ENCODE measurements around the gene CDH10. TPM values are rescaled to one million over a fixed set of nuclear protein-coding genes. Genes with fewer than 3 reads are reported as not detected.

CDH10 gene
- polyA plus RNA-seq, 3 donors, result 0.16 TPM; not detected in 2

DNA sequence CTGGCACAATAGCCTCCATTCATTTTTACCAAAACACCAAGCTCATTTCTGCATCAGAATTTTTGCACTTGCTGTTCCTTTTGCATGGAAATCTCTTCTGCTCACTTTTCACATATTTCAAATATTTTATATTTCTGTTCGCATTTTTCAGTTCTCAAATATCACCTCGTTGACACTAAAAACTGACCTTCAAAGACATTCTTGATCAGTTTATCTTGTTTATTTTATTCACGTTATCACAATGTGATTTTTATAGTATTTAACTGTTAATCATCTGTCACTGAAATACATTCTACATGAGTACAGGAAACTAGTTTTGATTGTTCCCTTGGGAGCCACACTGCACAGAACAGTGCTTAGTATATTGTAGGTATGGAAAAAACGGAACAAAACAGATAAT is 29.6 kb downstream of the CDH10 start:
- 42 to 64% (median 62%) methylated on average over 4 of the region's 4 CpGs for WGBS, 3 donors
- H3K27ac ChIP-seq (ENCODE audit: low read depth, low read length), result no peak overlapping the region

DNA sequence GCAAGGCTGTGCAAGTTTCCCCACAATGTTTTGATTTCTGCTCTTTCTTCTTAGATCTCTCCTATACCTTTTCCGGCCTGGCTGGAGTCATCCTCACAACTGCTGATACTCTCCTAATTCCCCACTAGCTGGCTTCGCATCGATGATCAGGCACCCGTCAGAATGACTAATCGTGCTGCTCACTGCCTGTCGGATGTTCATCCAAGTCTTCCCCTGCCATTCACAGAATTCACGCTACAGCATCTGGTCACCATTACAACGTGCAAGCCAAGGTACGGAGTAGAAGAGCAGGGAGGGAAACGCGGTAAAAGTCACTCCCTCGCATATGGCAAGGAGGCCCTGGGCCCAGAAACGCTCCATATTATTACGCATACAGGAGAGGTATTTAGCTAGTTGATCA is 35.1 kb downstream of the CDH10 start:
- no peak overlapping the region for H3K27ac ChIP-seq (ENCODE audit: low read depth, low read length)
- WGBS, 3 donors, result 93% methylated on average over 14 of the region's 14 CpGs

DNA sequence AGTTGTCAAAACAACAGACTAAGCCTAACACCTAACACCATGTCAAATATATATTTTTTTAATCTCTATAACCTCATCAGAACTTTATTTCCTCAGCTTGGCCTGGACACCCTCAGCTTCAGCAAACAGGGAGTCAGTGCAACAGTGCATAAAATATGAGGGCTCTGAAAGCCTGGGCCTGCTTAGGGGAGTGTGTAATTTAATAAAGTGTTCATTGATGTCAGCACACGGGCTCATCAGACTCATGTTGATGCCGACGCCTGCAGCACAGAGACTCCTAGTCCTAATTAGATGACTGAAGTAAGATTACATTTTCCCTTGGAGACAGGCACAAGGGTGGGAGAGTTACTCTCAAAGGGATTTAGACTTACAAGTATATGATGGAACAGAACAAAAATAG is 37.8 kb downstream of the CDH10 start:
- H3K27ac ChIP-seq (ENCODE audit: low read depth, low read length), result no peak overlapping the region
- 68 to 79% (median 68%) methylated on average over 3 of the region's 3 CpGs for WGBS, 3 donors

DNA sequence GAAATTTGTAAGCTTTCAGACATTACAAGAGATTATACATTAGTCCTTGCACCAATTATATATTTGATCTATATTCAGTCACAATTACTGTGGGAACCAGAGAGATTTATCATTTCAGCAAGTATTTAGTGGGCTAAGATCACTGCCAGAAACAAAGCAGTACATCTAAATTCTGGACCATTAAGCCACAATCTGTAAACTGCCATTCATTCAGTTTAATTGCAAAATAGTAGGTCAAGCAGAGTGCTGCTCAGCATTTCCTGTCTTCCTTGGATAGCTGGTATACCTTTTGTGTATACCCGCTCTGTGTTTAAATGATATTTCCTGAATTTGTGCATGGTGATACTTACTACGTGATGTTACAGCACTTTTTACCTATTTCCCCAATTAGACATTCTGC is 42.6 kb downstream of the CDH10 start:
- no peak overlapping the region for H3K27ac ChIP-seq (ENCODE audit: low read depth, low read length)
- WGBS, 3 donors, result 57 to 72% (median 68%) methylated on average over 2 of the region's 2 CpGs

DNA sequence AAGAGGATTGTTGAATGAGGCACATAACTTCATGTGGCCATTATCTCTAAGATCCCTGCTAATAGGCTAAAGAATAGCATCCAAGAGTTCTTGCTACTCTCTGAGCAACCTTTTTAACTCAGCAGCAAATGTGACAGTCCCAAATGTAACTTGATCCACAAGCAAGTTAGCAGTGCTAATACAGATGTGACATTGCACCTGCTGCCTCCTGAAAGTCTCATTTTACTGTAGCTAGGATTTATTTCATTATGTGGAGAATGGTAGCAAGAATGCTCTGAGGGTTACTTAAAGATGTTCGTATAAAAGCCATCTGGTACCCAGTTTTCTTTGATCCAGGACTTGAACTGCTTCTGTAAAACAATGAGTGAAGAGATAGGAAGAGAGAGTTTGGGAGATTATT is 45.8 kb downstream of the CDH10 start:
- WGBS, 3 donors, result 52 to 55% (median 54%) methylated on average over 1 of the region's 1 CpG
- H3K27ac ChIP-seq (ENCODE audit: low read depth, low read length), result no peak overlapping the region

DNA sequence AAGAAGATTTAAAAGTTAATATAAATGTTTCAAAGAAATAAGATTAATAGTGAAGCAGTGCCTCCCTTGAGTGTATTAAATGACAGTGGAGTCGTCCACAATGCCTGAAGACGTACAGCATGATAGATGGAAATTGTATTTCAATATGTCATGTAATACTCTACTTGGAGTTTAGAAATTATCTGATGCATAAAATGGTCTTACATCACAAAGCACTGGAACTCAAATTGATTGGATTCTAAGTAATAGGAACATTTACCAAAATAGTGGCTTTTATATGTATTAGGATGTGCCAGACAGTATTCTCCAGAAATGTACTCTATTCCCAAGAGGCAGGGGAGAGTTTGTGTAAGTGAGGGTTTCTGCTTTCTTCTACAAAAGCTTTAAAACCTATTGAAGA is 49.4 kb downstream of the CDH10 start:
- 60 to 64% (median 61%) methylated on average over 2 of the region's 2 CpGs for WGBS, 3 donors
- H3K27ac ChIP-seq (ENCODE audit: low read depth, low read length), result no peak overlapping the region

DNA sequence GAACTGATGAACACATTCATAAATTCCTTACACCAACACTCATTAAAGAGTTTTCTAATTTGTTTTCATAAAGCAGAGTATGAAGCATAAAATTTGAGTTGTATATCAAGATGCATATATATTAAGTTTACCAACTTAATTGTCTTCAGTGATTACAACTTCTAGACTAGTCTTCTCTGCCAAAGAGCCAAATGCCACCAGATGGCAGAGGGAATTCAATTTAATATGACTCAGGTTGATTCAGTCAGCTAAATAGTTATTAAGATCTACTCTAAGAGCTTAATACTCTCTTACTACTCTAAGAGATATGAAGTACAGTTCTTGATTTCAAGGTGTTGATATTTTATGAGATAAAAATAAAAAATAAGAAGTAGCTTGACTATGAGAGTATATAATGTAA is 53.4 kb downstream of the CDH10 start:
- no peak overlapping the region for H3K27ac ChIP-seq (ENCODE audit: low read depth, low read length)

DNA sequence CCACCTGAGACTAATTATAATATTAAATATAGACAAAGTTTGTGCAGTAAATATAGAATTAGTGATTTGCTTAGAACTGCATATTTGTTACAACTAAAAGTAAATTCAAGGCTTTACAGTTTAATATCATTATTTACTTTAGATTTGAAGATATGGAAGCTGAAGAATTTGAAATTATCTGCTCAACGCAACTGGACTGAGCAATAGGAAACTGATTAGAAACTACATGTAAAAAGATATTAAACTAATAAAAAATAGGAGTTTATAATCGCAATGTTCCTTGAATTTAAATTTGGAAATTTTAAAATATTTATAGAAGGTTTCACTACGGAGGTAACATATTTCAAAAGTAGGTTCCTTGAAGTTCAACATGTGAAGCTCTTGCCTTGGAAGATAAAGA is 55.2 kb downstream of the CDH10 start:
- H3K27ac ChIP-seq (ENCODE audit: low read depth, low read length), result no peak overlapping the region
- 65 to 84% (median 78%) methylated on average over 3 of the region's 3 CpGs for WGBS, 3 donors

DNA sequence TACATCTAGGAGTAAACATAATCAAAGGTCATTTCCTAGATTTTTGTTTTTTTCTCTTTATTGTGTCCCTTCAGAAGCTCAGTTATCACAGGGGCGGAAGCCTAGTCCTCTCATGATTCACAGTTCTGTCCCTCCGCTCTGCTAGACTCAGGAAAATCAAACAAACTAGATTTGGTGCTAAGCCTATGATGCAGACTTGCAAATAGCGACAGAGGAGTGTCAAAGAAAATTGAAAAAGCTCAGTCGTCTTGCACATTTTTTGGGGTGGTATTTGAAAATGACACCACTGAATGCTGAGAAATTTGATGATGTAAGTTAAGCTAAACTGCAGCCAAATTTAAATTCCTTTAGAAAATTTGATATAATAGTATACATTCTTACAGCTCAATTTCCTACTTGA is 59.0 kb downstream of the CDH10 start:
- H3K27ac ChIP-seq (ENCODE audit: low read depth, low read length), result no peak overlapping the region
- 80 to 84% (median 83%) methylated on average over 4 of the region's 4 CpGs for WGBS, 3 donors

DNA sequence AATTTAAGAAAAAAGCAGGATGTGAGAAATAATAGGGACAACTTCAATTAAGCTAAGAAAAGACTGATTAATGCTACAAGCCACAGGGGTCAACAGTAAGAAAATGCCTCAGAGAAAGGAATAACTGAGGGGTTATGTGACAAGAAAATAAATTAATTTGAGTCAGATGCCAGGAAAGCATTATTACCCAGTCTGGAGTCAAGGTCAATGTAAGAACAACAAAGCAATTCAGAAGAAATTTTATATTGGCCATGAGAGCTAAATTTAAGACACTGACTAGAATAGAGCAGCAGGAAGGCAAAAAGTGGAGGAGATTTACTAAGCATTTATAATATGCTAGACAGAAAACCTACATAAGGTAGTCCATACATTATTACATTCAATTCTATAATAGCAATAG is 73.5 kb downstream of the CDH10 start:
- no peak overlapping the region for H3K27ac ChIP-seq (ENCODE audit: low read depth, low read length)

DNA sequence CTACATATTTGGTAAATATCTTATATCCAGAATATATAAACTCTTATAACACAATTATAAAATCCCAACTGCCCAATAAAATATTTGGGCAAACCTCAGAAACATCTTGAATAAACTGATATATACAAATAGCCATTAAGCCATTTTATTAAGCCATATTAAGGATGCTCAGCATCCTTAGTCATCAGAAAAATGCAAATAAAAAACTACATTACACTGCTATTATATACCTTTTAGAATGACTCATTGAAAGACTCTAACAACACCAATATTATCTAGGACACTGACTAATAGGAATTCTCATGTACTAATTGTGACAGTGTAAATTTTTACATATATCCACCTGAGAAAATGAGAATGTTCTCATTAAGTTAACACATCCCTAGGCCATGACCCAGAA is 77.8 kb downstream of the CDH10 start:
- no peak overlapping the region for H3K27ac ChIP-seq (ENCODE audit: low read depth, low read length)

DNA sequence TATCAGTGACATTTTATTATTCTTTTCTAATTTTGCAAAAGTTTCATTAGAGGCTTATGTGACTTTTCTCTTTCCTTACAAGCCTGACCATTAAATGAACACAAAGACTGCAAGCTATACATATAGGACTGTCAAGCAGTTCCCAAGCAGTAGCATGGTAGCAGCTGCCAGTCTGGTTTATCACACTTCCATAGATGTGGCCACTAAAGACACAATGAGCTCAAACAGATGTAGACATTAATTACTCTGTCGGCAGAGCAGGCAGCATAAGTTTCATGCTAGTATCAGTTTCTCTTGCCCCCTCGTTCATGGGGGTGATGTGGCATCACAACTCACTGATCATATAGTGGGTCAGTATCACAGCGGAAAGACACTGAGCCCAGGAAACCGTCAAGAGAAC is 89.5 kb downstream of the CDH10 start:
- 70 to 74% (median 71%) methylated on average over 4 of the region's 4 CpGs for WGBS, 3 donors
- no peak overlapping the region for H3K27ac ChIP-seq (ENCODE audit: low read depth, low read length)

DNA sequence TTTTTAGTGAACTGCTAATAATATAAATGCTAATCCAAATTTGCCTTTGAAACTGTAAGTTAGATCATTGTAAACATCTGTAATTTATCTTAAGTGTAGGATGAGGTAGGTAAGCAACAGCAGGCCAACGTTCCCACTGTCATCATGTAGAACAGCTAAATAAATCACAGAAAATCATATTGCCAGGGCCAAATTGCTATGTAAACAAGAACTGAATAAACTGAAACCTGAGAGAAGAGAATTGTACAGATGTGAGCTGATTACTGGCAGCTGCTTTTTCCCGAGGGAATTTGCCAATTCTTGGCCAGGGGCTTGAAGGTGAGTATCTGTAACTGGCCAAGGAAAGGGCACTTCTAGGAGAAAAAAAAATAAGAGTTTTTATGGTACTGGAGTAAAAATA is 97.6 kb downstream of the CDH10 start:
- H3K27ac ChIP-seq (ENCODE audit: low read depth, low read length), result no peak overlapping the region
- WGBS, 3 donors, result 15 to 37% (median 37%) methylated on average over 2 of the region's 2 CpGs

DNA sequence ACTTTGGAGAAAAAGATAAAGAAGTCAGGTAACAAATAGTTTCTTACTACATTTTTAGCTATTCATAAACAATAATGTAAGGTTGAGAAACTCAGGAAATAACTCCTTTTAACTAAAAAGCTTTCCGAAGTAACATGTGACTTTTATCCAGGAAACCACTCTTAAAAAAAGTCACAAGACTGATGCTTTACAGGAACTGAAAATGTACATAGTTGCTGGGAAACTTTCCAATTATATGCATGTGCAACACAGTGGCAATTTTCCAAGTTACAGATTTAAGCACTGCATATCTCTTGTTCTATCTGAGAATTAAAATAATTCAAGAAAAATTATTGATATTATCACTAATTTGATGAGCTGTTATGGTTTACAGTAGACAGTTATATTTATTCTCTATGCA is 105.2 kb downstream of the CDH10 start:
- WGBS, 3 donors, result 5 to 8% (median 7%) methylated on average over 1 of the region's 1 CpG
- no peak overlapping the region for H3K27ac ChIP-seq (ENCODE audit: low read depth, low read length)

DNA sequence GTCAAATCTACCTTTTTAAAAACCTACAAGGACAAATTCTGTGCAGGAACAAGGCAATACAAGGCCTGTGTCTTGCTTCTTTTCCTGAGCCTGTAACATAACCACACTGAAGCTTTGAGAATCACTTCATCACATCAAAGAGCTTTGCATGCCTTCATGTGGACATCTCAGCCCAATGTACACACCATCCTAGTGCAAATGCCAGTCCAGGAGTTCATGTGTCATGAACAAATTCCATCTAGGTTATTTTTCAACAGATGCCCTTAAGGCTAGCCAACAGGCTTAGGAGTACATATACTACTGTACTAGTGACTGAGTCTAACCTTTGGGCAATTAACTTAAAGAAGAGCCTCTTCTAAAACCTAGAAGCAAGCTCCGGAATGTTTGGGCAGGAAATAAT is 106.4 kb downstream of the CDH10 start:
- WGBS, 3 donors, result 54 to 79% (median 66%) methylated on average over 1 of the region's 1 CpG

DNA sequence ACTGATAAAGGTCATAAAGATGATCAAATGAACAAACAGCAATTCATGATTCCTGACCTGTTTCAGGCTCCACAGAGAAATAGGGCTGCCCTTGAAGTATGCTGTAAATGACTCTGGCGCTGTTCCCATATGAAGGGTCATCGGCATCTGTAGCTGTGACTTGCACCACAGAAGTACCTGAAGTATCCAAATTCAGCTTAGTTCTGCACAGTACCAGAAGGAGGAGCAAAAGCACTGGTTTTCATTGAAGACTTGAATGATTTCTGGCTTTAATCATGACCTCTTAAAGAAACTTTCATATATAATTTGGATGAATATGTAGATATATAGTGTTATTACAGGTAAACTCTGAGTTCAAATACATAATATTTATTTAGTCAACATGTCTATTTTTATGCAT is 109.1 kb downstream of the CDH10 start:
- no peak overlapping the region for H3K27ac ChIP-seq (ENCODE audit: low read depth, low read length)
- WGBS, 3 donors, result 53 to 77% (median 76%) methylated on average over 2 of the region's 2 CpGs

More for the DNA sequence above, 106.4 kb downstream of the CDH10 start:
- no peak overlapping the region for H3K27ac ChIP-seq (ENCODE audit: low read depth, low read length)

DNA sequence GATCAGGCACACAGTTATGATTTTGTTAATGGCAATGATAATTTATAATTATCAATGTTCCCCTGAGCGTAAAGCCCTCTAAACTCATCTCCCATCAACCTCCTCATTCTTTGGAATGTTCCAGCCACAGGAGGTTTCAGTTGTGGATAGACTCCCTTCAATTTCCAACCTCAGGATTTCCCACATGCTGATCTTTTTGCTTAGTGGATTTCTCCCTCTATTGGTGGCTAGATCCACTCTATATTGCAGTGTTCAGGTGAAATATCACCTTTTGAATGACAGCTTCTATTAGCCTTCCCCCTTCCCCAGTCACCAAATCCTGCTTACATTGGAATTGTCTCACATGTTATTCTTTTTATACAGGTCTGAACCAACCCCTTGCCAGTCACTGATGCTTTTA is 113.9 kb downstream of the CDH10 start:
- WGBS, 3 donors, result 89 to 100% (median 93%) methylated on average over 1 of the region's 1 CpG
- no peak overlapping the region for H3K27ac ChIP-seq (ENCODE audit: low read depth, low read length)

DNA sequence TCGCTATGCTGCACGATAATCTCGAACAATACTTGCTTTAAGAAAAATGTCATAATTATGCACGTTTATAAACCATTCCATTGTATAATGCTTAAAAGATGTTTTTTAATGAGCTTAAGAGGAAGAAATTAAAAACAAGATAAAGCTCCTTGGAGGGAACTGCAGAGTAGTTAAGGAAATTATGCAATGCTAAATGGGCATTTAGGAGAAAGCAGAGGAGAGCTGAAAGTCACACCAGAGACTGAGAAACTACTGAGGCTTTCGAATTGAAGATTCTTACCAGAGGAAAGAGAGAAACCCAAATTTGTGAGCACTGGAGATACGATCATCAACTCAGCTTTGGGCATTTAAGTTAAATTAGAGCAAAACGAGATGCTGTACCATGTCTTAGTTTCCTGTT is 119.4 kb downstream of the CDH10 start:
- 51 to 77% (median 63%) methylated on average over 7 of the region's 7 CpGs for WGBS, 3 donors

DNA sequence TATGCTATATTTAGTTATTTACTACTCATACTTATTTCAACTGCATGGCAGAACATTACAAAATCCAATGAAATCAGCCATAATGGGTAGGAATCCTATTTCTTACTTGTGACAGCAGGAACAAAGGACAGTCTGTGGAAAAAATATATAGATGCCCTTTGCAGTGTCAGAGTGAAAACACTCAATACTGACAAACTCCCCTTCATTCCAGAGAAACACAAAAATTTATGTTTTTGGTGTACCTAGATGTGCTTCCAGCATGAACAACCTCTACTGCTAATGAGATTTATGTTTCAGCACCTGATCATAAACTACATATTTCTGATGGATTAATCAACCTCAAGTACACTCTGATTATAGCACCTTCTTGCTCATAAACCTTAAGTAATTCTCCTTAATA is 132.4 kb downstream of the CDH10 start:
- no peak overlapping the region for H3K27ac ChIP-seq (ENCODE audit: low read depth, low read length)

More for the DNA sequence above, 119.4 kb downstream of the CDH10 start:
- no peak overlapping the region for H3K27ac ChIP-seq (ENCODE audit: low read depth, low read length)

DNA sequence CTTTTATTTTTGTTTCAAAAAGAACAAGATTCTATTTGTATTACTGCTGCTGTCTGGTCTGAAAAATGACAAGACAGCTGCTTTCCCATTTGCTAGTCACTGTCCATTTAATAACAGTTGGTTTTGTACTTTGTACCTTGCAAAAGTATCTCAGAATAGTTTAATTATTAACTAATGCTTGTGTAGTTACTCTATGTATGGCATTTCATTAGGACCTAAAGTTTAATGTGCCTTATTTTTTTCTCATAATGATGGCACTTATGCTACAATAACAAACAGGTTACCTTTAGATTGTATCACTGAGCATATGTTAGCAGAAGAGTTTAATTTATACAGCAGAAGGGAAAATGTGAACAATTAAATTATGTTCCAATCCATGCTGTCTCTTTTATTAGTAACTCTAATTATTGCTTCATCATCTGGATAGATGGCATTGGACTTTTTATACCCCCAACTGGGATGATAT is 134.2 kb downstream of the CDH10 start:
- H3K27ac ChIP-seq (ENCODE audit: low read depth, low read length), result no peak overlapping the region

DNA sequence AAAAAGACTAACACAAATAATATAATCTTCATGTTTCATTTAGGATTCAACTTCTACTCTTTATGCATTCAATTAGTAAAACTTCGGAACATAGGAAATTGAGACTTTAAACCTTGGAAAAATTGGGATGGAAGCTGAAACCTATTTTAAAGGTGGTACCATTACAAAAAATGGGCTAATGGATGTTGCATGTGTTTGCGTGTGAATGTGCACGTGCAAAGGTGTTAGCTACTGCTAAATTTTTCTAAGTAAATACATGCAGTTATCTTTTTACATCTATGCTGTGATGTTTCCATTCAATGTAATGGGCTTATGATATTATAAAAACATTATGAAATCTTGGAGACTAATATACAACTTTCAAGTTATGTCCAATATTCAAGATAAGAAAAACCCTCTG is 134.8 kb downstream of the CDH10 start:
- WGBS, 3 donors, result 77 to 82% (median 78%) methylated on average over 3 of the region's 3 CpGs
- H3K27ac ChIP-seq (ENCODE audit: low read depth, low read length), result no peak overlapping the region

DNA sequence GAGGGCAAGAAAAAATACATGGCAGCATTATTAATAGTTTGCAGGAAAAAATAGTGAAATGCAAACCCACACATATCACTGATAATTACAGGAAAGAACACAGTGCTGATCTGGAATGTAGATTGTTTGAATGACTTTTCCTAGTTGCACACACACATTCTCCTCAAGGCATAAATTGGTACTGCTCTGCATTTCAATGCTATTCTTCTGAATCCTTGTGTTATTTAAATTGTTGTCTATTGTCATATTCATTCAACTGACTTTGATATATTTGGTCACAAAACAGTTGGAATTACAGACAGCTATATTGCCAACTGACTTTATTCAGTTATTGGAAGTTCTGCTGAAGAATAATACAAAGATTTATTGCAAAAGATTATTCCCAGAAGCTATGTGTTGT is 139.5 kb downstream of the CDH10 start:
- H3K27ac ChIP-seq (ENCODE audit: low read depth, low read length), result no peak overlapping the region
